Neuronal stem cell (in vitro differentiated cells): ENCODE data around the gene SVIL.

ENCODE experiments used
- DNase-seq: peaks from one replicate; pipeline ENCODE4 v3.0.0-alpha.2; 2013; ENCODE audit warnings: low spot score
- H2AFZ ChIP-seq: one replicate; pipeline ENCODE4 v1.6.1; 2013; ENCODE audit warnings: mild to moderate bottlenecking, low read length, inconsistent platforms
- H2AK5ac ChIP-seq: 2 replicates; pipeline ENCODE4 v1.6.1; 2013; ENCODE audit warnings: low read depth, mild to moderate bottlenecking, inconsistent platforms, low read length, moderate library complexity, mixed read lengths
- H2BK120ac ChIP-seq: 2 replicates; pipeline ENCODE4 v1.6.1; 2013; ENCODE audit warnings: low read depth, mild to moderate bottlenecking, inconsistent platforms, low read length, moderate library complexity, mixed read lengths
- H2BK12ac ChIP-seq: one replicate; pipeline ENCODE4 v1.6.1; 2013; ENCODE audit warnings: low read length, inconsistent platforms
- H2BK15ac ChIP-seq: 2 replicates; pipeline ENCODE4 v1.6.1; 2013; ENCODE audit warnings: mild to moderate bottlenecking, low read length, inconsistent platforms, mixed read lengths
- H2BK5ac ChIP-seq: one replicate; pipeline ENCODE4 v1.6.1; 2013; ENCODE audit warnings: inconsistent platforms, mild to moderate bottlenecking, low read length, moderate library complexity
- H3K14ac ChIP-seq: one replicate; pipeline ENCODE4 v1.6.1; 2013; ENCODE audit warnings: low read length, inconsistent platforms
- H3K18ac ChIP-seq: 2 replicates; pipeline ENCODE4 v1.6.1; 2013; ENCODE audit warnings: low read length, inconsistent platforms
- H3K23ac ChIP-seq: 2 replicates; pipeline ENCODE4 v1.6.1; 2013; ENCODE audit warnings: low read depth, mild to moderate bottlenecking, mixed read lengths, low read length, inconsistent platforms; ENCODE audit not compliant: poor library complexity
- H3K27ac ChIP-seq: replicated peaks from 3 replicates; pipeline ENCODE4 v1.5.1; 2013; ENCODE audit warnings: low read length, inconsistent platforms
- H3K27me3 ChIP-seq, 3 experiments: 2 replicates each; pipeline ENCODE4 v1.6.1; 2013; ENCODE audit warnings: low read length in 3 of 3, mild to moderate bottlenecking in 2 of 3, inconsistent platforms in 1 of 3, low read depth in 1 of 3, mixed read lengths in 1 of 3, moderate library complexity in 1 of 3; ENCODE audit not compliant: control insufficient read depth in 3 of 3, insufficient read depth in 3 of 3
- H3K36me3 ChIP-seq, 2 donors: replicated peaks in 1 of 2; 2 replicates each; pipeline ENCODE4 v1.6.1; 2013; ENCODE audit warnings: low read length in 2 of 2; ENCODE audit not compliant: control insufficient read depth in 2 of 2, insufficient read depth in 2 of 2
- H3K4ac ChIP-seq: 2 replicates; pipeline ENCODE4 v1.6.1; 2013; ENCODE audit warnings: inconsistent platforms, mild to moderate bottlenecking, low read length, moderate library complexity
- H3K4me1 ChIP-seq, 2 donors: 1 replicate in 1 of 2; 2 replicates in 1 of 2; pipeline ENCODE4 v1.6.1; 2013; ENCODE audit warnings: low read length in 2 of 2, low read depth in 1 of 2; ENCODE audit not compliant: control insufficient read depth in 2 of 2, insufficient read depth in 1 of 2
- H3K4me2 ChIP-seq: one replicate; pipeline ENCODE4 v1.6.1; 2013; ENCODE audit warnings: mild to moderate bottlenecking, low read length, inconsistent platforms; ENCODE audit not compliant: insufficient read depth, poor library complexity, severe bottlenecking
- H3K4me3 ChIP-seq, 2 donors: 2 replicates each; pipeline ENCODE4 v1.5.1; 2013; ENCODE audit warnings: low read length in 2 of 2, mild to moderate bottlenecking in 2 of 2, inconsistent platforms in 1 of 2, moderate library complexity in 1 of 2
- H3K79me1 ChIP-seq: one replicate; pipeline ENCODE4 v1.6.1; 2013; ENCODE audit warnings: low read depth, mild to moderate bottlenecking, inconsistent platforms, low read length, moderate library complexity
- H3K9ac ChIP-seq: one replicate; pipeline ENCODE4 v1.6.1; 2013; ENCODE audit warnings: mild to moderate bottlenecking, low read depth, low read length, inconsistent platforms; ENCODE audit not compliant: poor library complexity
- H3K9me3 ChIP-seq, 2 donors: replicated peaks in 1 of 2; 2 replicates each; pipeline versions ENCODE3 to v1.6.1; 2013; ENCODE audit warnings: low read length in 2 of 2, mild to moderate bottlenecking in 2 of 2, inconsistent platforms in 1 of 2, low read depth in 1 of 2, mixed read lengths in 1 of 2, moderate library complexity in 1 of 2; ENCODE audit not compliant: control insufficient read depth in 2 of 2, insufficient read depth in 1 of 2
- H4K8ac ChIP-seq: one replicate; pipeline ENCODE4 v1.6.1; 2013; ENCODE audit warnings: low read depth, mild to moderate bottlenecking, inconsistent platforms, low read length, moderate library complexity
- H4K91ac ChIP-seq: one replicate; pipeline ENCODE4 v1.6.1; 2013; ENCODE audit warnings: low read length, low read depth, mild to moderate bottlenecking, inconsistent platforms; ENCODE audit not compliant: poor library complexity
- WGBS, 2 donors: extraction: QIAGEN DNeasy Blood & Tissue Kit; methylation state at CpG; one replicate each; pipeline ENCODE4 v1.1.7; 2013; ENCODE audit warnings: missing lambda C conversion rate in 2 of 2, mixed read lengths in 1 of 2; ENCODE audit not compliant: insufficient read length in 2 of 2, insufficient replicate concordance in 1 of 2; ENCODE audit errors: extremely low coverage in 2 of 2; 5-methylcytosine and 5-hydroxymethylcytosine counted together

SVIL gene

DNA sequence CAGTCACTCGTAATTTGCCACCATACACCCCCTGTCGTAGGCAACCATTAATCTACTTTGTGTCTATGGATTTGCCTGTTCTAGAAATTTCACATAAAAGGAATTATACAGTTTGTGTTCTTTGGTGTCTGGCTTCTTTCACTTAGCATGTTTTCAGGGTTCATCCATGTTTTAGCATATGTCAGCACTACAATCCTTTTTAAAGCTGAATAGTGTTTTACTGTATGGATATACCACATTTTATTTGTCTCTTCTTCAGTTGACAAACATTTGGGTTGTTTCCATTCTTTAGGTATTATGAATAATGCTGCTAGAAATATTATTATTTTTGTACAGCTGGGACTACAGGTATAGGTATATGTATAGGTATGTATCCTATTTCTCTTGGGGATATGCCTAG lies 17.4 kb upstream of the SVIL start:
- DNase-seq: no peak
- H2BK5ac ChIP-seq: no peak overlapping the region
- H3K4me3 ChIP-seq: no peak overlapping the region
- H3K23ac ChIP-seq: no peak overlapping the region
- no peaks in the 10 kb centered on the region for H3K27me3 ChIP-seq
- no peak overlapping the region for H3K14ac ChIP-seq
- no peak overlapping the region for H3K18ac ChIP-seq
- no CpG with 5 or more reads among the region's 2 CpGs for WGBS, 2 donors
- H4K8ac ChIP-seq: no peak overlapping the region
- no peak overlapping the region for H3K9ac ChIP-seq
- no peak overlapping the region for H2BK120ac ChIP-seq
- H3K4ac ChIP-seq: no peak overlapping the region
- peaks cover 9 to 12% of the 10 kb centered on the region in 2 donors for H3K36me3 ChIP-seq
- H2AK5ac ChIP-seq: no peak overlapping the region
- no peak overlapping the region for H3K27ac ChIP-seq
- peaks cover 2% of the 10 kb centered on the region for H3K79me1 ChIP-seq
- H4K91ac ChIP-seq: no peak overlapping the region
- no peak overlapping the region for H3K4me2 ChIP-seq
- H3K9me3 ChIP-seq: peaks cover 5 to 12% of the 10 kb centered on the region in 2 donors
- no peak overlapping the region for H2BK12ac ChIP-seq
- H3K4me1 ChIP-seq: peaks cover 1 to 4% of the 10 kb centered on the region in 2 donors
- no peak overlapping the region for H2AFZ ChIP-seq
- no peak overlapping the region for H2BK15ac ChIP-seq

DNA sequence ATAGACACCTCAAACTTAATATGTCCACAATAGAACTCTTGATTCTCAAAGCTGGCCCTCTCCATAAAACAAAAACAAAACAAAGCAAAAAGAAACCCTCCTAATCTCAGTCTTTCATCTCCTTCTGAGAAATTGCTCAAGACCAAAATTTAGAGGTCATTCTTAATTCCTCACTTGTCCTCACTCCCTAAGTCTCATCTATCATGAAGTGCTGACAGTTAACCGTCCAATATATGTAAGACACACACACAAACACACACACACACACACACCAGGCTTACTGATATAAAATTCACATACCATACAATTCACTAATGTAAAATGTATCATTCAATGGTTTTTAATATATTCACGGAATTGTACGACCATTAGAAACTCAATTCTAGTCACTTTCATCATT lies 17.0 kb upstream of the SVIL start:
- Histone ChIP-seq H3K79me1 (peaks cover 2% of the 10 kb centered on the region), H3K18ac (no peak overlapping the region), H4K8ac (no peak overlapping the region), H2AK5ac (no peak overlapping the region), H3K9ac (no peak overlapping the region), H3K14ac (no peak overlapping the region), H3K4me2 (no peak overlapping the region), H2AFZ (no peak overlapping the region), H3K27me3 (no peaks in the 10 kb centered on the region), H2BK120ac (no peak overlapping the region), H3K27ac (no peak overlapping the region), H3K4me1 (peaks cover 1 to 4% of the 10 kb centered on the region in 2 donors), H3K4ac (no peak overlapping the region), H3K9me3 (peaks cover 3 to 8% of the 10 kb centered on the region in 2 donors), H2BK5ac (no peak overlapping the region), H4K91ac (no peak overlapping the region), H3K4me3 (no peak overlapping the region), H3K23ac (no peak overlapping the region), H3K36me3 (peaks cover 6 to 8% of the 10 kb centered on the region in 2 donors), H2BK15ac (no peak overlapping the region), H2BK12ac (no peak overlapping the region)
- DNase-seq: no peak
- no CpG with 5 or more reads among the region's 3 CpGs for WGBS, 2 donors

DNA sequence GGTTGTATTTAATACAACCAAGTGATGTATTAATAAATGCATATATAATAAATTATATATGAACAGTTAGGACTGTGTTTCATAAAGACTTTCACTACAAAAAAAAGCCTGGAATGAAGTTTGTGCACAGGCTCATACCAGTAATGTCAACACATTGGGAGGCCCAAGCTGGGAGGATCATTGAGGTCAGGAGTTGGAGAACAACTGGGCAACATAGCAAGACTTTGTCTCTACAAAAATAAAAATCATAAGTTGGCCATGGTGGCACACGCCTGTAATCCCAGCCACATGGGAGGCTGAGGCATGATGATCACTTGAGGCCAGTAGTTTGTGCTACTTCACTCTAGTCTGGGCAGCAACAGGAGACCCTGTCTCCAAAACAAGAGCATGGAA lies 15.8 kb upstream of the SVIL start:
- no peak overlapping the region for H2AFZ ChIP-seq
- H3K4me3 ChIP-seq: no peak overlapping the region
- peaks cover 3% of the 10 kb centered on the region in 2 donors for H3K9me3 ChIP-seq
- H2BK5ac ChIP-seq: no peak overlapping the region
- no peak overlapping the region for H4K91ac ChIP-seq
- H3K18ac ChIP-seq: no peak overlapping the region
- peaks cover 1 to 12% of the 10 kb centered on the region in 2 donors for H3K4me1 ChIP-seq
- no peak overlapping the region for H2AK5ac ChIP-seq
- no peak overlapping the region for H3K27ac ChIP-seq
- no peak overlapping the region for H3K23ac ChIP-seq
- H3K79me1 ChIP-seq: peaks cover 2% of the 10 kb centered on the region
- no peak overlapping the region for H2BK12ac ChIP-seq
- H3K4ac ChIP-seq: no peak overlapping the region
- no peak overlapping the region for H2BK15ac ChIP-seq
- H3K4me2 ChIP-seq: no peak overlapping the region
- H3K9ac ChIP-seq: no peak overlapping the region
- H3K36me3 ChIP-seq: peaks cover 0 to under 1% of the 10 kb centered on the region in 2 donors
- no CpG with 5 or more reads among the region's 1 CpG for WGBS, 2 donors
- H2BK120ac ChIP-seq: no peak overlapping the region
- H3K27me3 ChIP-seq: no peaks in the 10 kb centered on the region
- no peak for DNase-seq
- no peak overlapping the region for H3K14ac ChIP-seq
- no peak overlapping the region for H4K8ac ChIP-seq

DNA sequence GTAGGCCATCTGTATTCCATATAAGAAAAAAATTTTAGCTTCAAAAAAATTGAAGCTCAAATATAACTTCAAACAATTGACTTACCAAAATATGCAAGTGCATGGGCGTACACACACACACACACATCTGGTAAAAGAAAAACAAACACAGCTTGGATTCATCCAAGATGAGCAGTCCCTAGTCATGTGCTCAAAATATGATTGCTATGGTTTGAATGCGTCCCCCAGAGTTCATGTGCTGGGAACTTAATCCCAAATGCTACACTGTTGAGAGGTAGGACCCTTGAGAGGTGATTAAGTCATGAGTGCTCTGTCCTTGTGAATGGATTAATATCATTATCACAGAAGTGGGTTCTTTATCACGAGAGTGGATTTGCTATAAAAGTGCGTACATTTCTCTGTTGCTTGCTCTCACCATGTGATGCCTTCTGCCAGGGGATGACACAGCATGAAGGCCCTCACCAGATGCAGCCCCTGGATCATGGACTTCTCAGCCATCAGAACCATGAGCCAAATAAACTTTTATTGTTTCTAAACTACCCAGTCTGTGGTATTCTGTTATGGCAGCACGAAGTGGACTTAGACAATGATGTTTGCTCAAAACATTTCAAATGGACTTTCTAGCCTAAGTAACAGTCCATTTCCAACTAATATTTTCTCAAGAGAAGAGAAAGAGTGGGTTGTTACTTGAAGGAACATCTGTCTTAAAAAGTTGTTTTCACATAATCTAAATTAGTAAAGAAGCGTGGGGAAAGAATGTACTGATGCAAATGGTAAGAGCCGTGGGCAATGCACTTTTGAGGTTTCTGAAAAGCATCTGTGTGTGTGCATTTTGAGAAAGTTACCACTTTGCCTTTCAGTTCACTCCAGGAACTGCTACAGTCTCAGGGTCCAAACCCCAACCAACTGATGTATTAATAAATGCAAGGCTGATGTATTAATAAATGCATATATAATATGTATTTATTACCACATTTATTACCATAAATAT lies 15.1 kb upstream of the SVIL start:
- DNase-seq: no peak
- H3K27ac ChIP-seq: no peak overlapping the region
- H3K79me1 ChIP-seq: peaks cover 2% of the 10 kb centered on the region
- no peak overlapping the region for H3K14ac ChIP-seq
- no peaks in the 10 kb centered on the region for H3K27me3 ChIP-seq
- no peak overlapping the region for H2BK15ac ChIP-seq
- peaks cover 3% of the 10 kb centered on the region in 2 donors for H3K9me3 ChIP-seq
- peaks cover 1 to 12% of the 10 kb centered on the region in 2 donors for H3K4me1 ChIP-seq
- H3K18ac ChIP-seq: no peak overlapping the region
- no peak overlapping the region for H3K4ac ChIP-seq
- H4K8ac ChIP-seq: no peak overlapping the region
- H2AK5ac ChIP-seq: no peak overlapping the region
- H4K91ac ChIP-seq: no peak overlapping the region
- no peak overlapping the region for H3K4me2 ChIP-seq
- H3K4me3 ChIP-seq: no peak overlapping the region
- no peak overlapping the region for H2BK5ac ChIP-seq
- WGBS, 2 donors: no CpG with 5 or more reads among the region's 7 CpGs
- H3K9ac ChIP-seq: no peak overlapping the region
- H2BK12ac ChIP-seq: no peak overlapping the region
- no peak overlapping the region for H2AFZ ChIP-seq
- no peaks in the 10 kb centered on the region for H3K36me3 ChIP-seq
- no peak overlapping the region for H2BK120ac ChIP-seq
- H3K23ac ChIP-seq: no peak overlapping the region
